HepG2 (cell line): ENCODE measurements around the gene ZNF230. TPM values are rescaled to one million over a fixed set of nuclear protein-coding genes. Genes with fewer than 3 reads are reported as not detected.

Experiments
- BCL3 ChIP-seq: sonication (generic); formaldehyde crosslinking; IDR thresholded peaks from 2 replicates; pipeline ENCODE4 v1.5.1; 2020; ENCODE audit warnings: mild to moderate bottlenecking, missing genetic modification reagents, moderate library complexity
- ELF3 ChIP-seq: IDR thresholded peaks from 2 replicates; pipeline ENCODE4 v1.6.1; 2016; ENCODE audit warnings: missing genetic modification reagents, missing compliant biosample characterization
- GATAD2A ChIP-seq: IDR thresholded peaks from 2 replicates; pipeline ENCODE4 v1.6.1; 2016
- GMEB2 ChIP-seq: IDR thresholded peaks from 2 replicates; pipeline ENCODE4 v1.6.1; 2016; ENCODE audit warnings: missing biosample characterization, missing genetic modification reagents, low read depth
- NFIC ChIP-seq: IDR thresholded peaks from 2 replicates; pipeline ENCODE4 v1.6.1; 2012; ENCODE audit warnings: mild to moderate bottlenecking, low read length, inconsistent platforms
- PAXIP1 ChIP-seq: sonication (generic); formaldehyde crosslinking; conservative IDR thresholded peaks from 2 replicates; pipeline ENCODE4 v1.4.0; 2020; ENCODE audit warnings: mild to moderate bottlenecking, missing genetic modification reagents, moderate library complexity
- PCBP1 ChIP-seq: fragments of 200-400 bp; formaldehyde crosslinking; IDR thresholded peaks from 2 replicates; pipeline ENCODE4 v1.6.1; 2017; ENCODE audit warnings: mild to moderate bottlenecking, low read depth, low read length, borderline replicate concordance
- TGIF2 ChIP-seq: IDR thresholded peaks from 2 replicates; pipeline ENCODE4 v1.6.1; 2016; ENCODE audit warnings: control low read depth, missing compliant biosample characterization
- ZBTB49 ChIP-seq: sonication (generic); formaldehyde crosslinking; IDR thresholded peaks from 2 replicates; pipeline ENCODE4 v1.4.0; 2020; ENCODE audit warnings: missing genetic modification reagents, borderline replicate concordance
- ZC3H13 ChIP-seq: sonication (generic); formaldehyde crosslinking; IDR thresholded peaks from 2 replicates; pipeline ENCODE4 v1.8.1; 2023; ENCODE audit warnings: mild to moderate bottlenecking, missing genetic modification reagents, moderate library complexity
- ZFP1 ChIP-seq: IDR thresholded peaks from 2 replicates; pipeline ENCODE4 v1.6.1; 2016
- ZNF230 ChIP-seq: sonication (generic); formaldehyde crosslinking; IDR thresholded peaks from 2 replicates; pipeline ENCODE4 v1.4.0; 2020; ENCODE audit warnings: mild to moderate bottlenecking, missing genetic modification reagents
- ZNF317 ChIP-seq: sonication (generic); formaldehyde crosslinking; IDR thresholded peaks from 2 replicates; pipeline ENCODE4 v1.5.0; 2020; ENCODE audit warnings: mild to moderate bottlenecking, missing genetic modification reagents
- ZNF574 ChIP-seq: sonication (generic); formaldehyde crosslinking; IDR thresholded peaks from 2 replicates; pipeline ENCODE4 v1.4.0; 2020; ENCODE audit warnings: missing genetic modification reagents
- ZNF597 ChIP-seq: sonication (generic); formaldehyde crosslinking; IDR thresholded peaks from 2 replicates; pipeline ENCODE4 v1.5.0; 2020; ENCODE audit warnings: missing genetic modification reagents
- polyA plus RNA-seq, 8 experiments: library from polyadenylated mRNA; depleted of rRNA in 3 of 8; stranded (reverse) in 7 of 8; unstranded in 1 of 8; fragments of >200 nt; fragmentation: Illumina TruSeq in 4 of 8; extraction: Trizol in 4 of 8; gene quantifications; 2 replicates each; pipeline versions ENCODE4 v1.2.1 to v1.2.3, GENCODE V29; 2011 to 2016; ENCODE audit warnings: low read depth in 4 of 8, missing spikeins in 1 of 8, mixed read lengths in 1 of 8; ENCODE audit not compliant: insufficient read depth in 1 of 8
- total RNA-seq, 5 experiments: library from RNA; depleted of rRNA; stranded (reverse); fragments of >200 nt; fragmentation: Illumina TruSeq; extraction: Trizol; gene quantifications; 2 replicates each; pipeline ENCODE4 v1.2.3, GENCODE V29; 2016; ENCODE audit warnings: low read depth in 1 of 5

Gene ZNF230
- total and polyA plus RNA-seq, 2 of the 13 experiments (the other 11 are each of a cell fraction or from before 2014, with no cell fraction given): 2.4 to 5.5 TPM

GRCh38 chr19:44002566-44003460 is at the start of gene ZNF230 (continued):
- TF ChIP-seq ZNF574 (CRISPR knock-in tag) (peak; percentile 96), NFIC (0 out of 2 replicates have a peak, but pooled peaks have one; percentile 44), GATAD2A (CRISPR knock-in tag) (0 out of 2 replicates have a peak, but pooled peaks have one; percentile 10), GMEB2 (CRISPR knock-in tag) (no peak), ZBTB49 (CRISPR knock-in tag) (no peak), ZNF317 (CRISPR knock-in tag) (peak; percentile 73; the same call in 1 of the 2 replicates), BCL3 (CRISPR knock-in tag) (0 out of 2 replicates have a peak, but pooled peaks have one; percentile 11), PCBP1 (no peak), PAXIP1 (CRISPR knock-in tag) (0 out of 2 replicates have a peak, but pooled peaks have one; percentile 23), ZC3H13 (CRISPR knock-in tag) (no peak), ZNF230 (CRISPR knock-in tag) (0 out of 2 replicates have a peak, but pooled peaks have one; percentile 61), ZFP1 (CRISPR knock-in tag) (no peak), ZNF597 (CRISPR knock-in tag) (no peak), TGIF2 (CRISPR knock-in tag) (no peak), ELF3 (CRISPR knock-in tag) (peak; percentile 56; the same call in 1 of the 2 replicates)
